Mucosa of descending colon (tissue), 3 donors: Measurements from ENCODE around the gene HNF1B. TPM values are rescaled to one million over a fixed set of nuclear protein-coding genes. Genes with fewer than 3 reads are reported as not detected.
A peak's percentile ranks its signal among the peaks of the same experiment; 100 is the strongest.
"Not testable (repeated sequence)": the region's sequence is repeated elsewhere in the genome, so short reads cannot be mapped to it uniquely, and the experiment has no call there.

Experiments
- ATAC-seq: fragments of 200-7000 bp; cut with Tn5 transposase; one replicate; pipeline ENCODE4 v1.9.1; 2020; ENCODE audit warnings: mild to moderate bottlenecking, moderate library complexity
- DNase-seq, 3 donors: peaks; one replicate each; pipeline ENCODE4 v3.0.0-alpha.2; 2020
- H3K36me3 ChIP-seq: fragments of 200-600 bp; one replicate; pipeline ENCODE4 v1.8.0; 2021; ENCODE audit warnings: low read depth, mild to moderate bottlenecking
- H3K4me1 ChIP-seq: fragments of 200-600 bp; one replicate; pipeline ENCODE4 v1.8.0; 2021; ENCODE audit warnings: low read depth, mild to moderate bottlenecking
- H3K4me3 ChIP-seq: fragments of 200-600 bp; one replicate; pipeline ENCODE4 v1.8.0; 2021; ENCODE audit warnings: mild to moderate bottlenecking
- H3K9me3 ChIP-seq: fragments of 200-600 bp; one replicate; pipeline ENCODE4 v1.8.0; 2021; ENCODE audit warnings: mild to moderate bottlenecking
- intact Hi-C, 2 donors: fragments of 100-400 bp; cut with DNase I in 1 of 2; cut with micrococcal nuclease in 1 of 2; formaldehyde crosslinking; loops; one replicate each; pipeline versions ENCODE4 v1.11.0 to v1.11.1; 2022; cut with DNase I, micrococcal nuclease
- total RNA-seq, 3 donors: library from RNA; stranded (reverse); fragmentation: NEBNext Ultra II Directional in 2 of 3; extraction: Animal tissue kit (Norgen Biotek cat#: 25700) in 2 of 3; gene quantifications; one replicate each; pipeline versions ENCODE4 v1.2.1 to v1.2.4, GENCODE V29; 2021 to 2023
- TF ChIP-seq, protein P1 (sequence below): fragments of 200-600 bp; IDR thresholded peaks from one replicate; pipeline ENCODE4 v1.8.0; 2022; ENCODE audit warnings: antibody characterized with exemption, mild to moderate bottlenecking
- donor health status: DM: no; HTN: no; CAD: no; lungs with moderate emphysema.
- donor health status: DM: no; HTN: no; CAD: no.
- donor health status: DM: no; HTN: yes; CAD: no.

HNF1B gene
- total RNA-seq, 3 donors from 2014 or later, result 21.1 to 54.6 (median 34.8) TPM

DNA sequence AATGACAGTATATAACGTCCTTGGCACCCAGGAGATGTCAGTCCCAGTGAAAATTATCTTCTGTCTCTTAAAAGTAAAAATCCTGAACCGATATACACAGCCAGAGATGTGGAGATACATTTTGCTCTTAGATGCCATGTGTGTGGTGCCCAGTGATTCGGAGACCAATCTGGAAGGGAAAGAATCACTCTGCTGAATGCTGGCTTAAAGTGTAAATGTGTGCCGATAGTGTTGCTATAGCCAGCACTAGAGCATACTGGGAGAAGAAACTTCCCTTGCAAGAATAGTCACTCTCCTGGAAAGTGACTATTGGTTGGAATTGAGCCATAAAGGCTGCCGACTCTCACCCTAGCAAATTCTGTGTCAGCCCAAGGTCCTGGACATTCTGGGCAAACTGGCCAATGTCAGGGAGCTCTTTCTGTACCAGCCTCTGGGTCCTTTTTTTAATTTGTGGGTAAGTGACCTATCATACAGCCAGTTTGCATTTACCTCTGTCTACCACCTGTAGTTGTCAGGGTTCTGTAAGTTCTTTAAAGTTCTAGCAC lies 44.2 kb upstream of the HNF1B start:
- intact Hi-C loops, result loop anchor here in 1 of 2 donors (10.0 kb wide), 1 partner anchor 134 kb away; no protein-coding TSS in a partner anchor
- peak; percentile 42 for ATAC-seq
- peak in 1 of 3 donors; percentile 44 for DNase-seq
- TF ChIP-seq, protein P1, sequence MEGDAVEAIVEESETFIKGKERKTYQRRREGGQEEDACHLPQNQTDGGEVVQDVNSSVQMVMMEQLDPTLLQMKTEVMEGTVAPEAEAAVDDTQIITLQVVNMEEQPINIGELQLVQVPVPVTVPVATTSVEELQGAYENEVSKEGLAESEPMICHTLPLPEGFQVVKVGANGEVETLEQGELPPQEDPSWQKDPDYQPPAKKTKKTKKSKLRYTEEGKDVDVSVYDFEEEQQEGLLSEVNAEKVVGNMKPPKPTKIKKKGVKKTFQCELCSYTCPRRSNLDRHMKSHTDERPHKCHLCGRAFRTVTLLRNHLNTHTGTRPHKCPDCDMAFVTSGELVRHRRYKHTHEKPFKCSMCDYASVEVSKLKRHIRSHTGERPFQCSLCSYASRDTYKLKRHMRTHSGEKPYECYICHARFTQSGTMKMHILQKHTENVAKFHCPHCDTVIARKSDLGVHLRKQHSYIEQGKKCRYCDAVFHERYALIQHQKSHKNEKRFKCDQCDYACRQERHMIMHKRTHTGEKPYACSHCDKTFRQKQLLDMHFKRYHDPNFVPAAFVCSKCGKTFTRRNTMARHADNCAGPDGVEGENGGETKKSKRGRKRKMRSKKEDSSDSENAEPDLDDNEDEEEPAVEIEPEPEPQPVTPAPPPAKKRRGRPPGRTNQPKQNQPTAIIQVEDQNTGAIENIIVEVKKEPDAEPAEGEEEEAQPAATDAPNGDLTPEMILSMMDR, result no peak
- no peaks in the 10 kb centered on the region for H3K36me3 ChIP-seq
- no peak overlapping the region for H3K4me3 ChIP-seq
- no peaks in the 10 kb centered on the region for H3K9me3 ChIP-seq
- peaks cover 16% of the 10 kb centered on the region for H3K4me1 ChIP-seq

DNA sequence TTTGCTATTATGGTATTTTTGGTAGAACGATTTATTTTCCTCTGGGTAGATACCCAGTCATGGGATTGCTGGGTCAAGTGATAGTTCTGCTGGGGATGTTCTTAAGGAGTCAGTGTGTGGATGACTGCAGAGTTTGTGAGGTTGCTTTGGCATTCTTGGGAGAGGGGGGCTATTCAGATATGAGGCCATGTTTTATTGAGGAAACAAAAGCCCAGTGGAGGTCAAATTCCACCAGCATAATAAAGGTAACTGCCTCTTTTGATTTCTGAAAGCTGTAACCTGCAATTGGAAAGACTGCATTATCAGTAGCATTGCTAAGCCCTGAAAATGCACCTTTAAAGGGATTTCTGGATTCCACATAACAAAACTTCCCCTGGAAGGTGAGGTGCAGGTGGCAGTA lies 43.7 kb upstream of the HNF1B start:
- TF ChIP-seq, protein P1, result no peak
- ATAC-seq (peak; percentile 81), DNase-seq (peak in 1 of 3 donors; percentile 61)
- Histone ChIP-seq H3K9me3 (no peaks in the 10 kb centered on the region), H3K4me1 (peaks cover 16% of the 10 kb centered on the region), H3K36me3 (no peaks in the 10 kb centered on the region), H3K4me3 (no peak overlapping the region)
- intact Hi-C loops, result loop anchor here in 1 of 2 donors (10.0 kb wide), 1 partner anchor 134 kb away; no protein-coding TSS in a partner anchor

DNA sequence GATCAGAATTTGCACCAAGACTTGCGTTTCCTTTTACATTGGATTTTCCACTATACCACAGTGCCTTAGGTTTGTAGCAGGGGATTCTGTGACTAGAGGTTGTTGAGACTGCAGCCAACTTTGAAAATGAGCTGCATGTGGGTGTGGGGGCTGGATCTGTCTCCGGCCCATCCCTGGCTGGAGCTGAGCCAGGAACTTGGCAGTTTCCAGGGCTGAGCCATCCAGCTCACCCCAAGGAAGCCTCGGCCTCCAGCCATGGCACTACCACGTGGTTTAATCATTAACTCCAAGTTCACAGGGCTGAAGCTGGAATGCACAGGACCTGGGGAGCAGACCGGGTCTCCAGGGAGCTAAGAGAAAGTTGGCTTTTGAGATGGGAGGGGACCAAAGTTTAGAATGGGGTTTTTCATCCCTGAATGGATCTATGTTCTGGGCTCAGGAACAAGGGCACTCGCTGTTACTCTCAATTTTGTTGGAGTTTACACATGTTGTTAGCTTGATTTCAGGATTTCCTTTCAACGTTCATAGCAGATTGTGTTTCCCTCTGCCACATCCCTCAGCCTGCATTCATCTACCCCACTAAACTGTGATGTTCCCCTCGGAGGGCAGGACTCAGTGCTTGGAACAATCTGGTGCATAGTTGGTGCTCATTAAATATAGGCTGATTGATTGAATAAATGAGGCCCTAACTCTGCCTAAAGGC lies 42.3 kb upstream of the HNF1B start:
- peak; percentile 88 to 92 (median 90) for DNase-seq
- no peak overlapping the region for H3K4me3 ChIP-seq
- TF ChIP-seq, protein P1, result no peak
- H3K4me1 ChIP-seq, result peaks cover 16% of the 10 kb centered on the region
- no peaks in the 10 kb centered on the region for H3K36me3 ChIP-seq
- intact Hi-C loops, result loop anchor here in 1 of 2 donors (10.0 kb wide), 1 partner anchor 132 kb away; no protein-coding TSS in a partner anchor
- H3K9me3 ChIP-seq, result no peaks in the 10 kb centered on the region
- peak; percentile 87 for ATAC-seq

DNA sequence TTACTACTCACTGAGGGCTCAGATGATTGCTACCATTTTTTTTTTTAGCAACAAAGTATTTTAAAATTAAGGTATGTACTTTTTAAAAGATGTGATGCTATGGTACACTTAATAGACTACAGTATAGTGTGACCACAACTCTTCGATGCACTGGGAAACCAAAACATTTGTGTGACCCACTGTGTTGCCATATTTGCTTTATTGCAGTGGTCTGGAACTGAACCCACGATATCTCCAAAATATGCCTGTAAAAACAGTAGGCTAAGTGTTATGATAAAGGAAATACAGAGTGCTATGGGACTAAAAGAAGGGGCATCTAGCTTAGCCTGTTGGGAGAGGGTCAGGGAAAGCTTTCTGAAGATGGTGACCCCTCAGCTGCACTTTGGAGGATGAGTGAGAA lies 41.6 kb upstream of the HNF1B start:
- intact Hi-C loops, result loop anchor here in 1 of 2 donors (10.0 kb wide), 1 partner anchor 132 kb away; no protein-coding TSS in a partner anchor
- TF ChIP-seq, protein P1, result no peak

DNA sequence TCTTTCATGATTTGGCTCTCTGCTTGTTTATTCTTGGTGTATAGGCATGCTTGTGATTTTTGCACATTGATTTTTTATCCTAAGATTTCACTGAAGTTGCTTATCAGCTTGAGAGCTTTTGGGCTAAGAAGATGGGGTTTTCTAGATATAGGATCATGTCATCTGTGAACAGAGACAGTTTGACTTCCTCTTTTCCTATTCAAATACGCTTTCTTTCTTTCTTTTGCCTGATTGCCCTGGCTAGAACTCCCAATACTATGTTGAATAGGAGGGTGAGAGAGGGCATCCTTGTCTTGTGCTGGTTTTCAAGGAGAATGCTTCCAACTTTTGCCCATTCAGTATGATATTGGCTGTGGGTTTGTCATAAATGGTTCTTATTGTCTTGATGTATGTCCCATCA lies 37.6 kb upstream of the HNF1B start:
- not testable (repeated sequence) for H3K4me1 ChIP-seq, ATAC-seq, DNase-seq, H3K9me3 ChIP-seq, H3K4me3 ChIP-seq, H3K36me3 ChIP-seq
- intact Hi-C loops, result loop anchor here in 1 of 2 donors (10.0 kb wide), 1 partner anchor 128 kb away; no protein-coding TSS in a partner anchor

More for the DNA sequence above, 41.6 kb upstream of the HNF1B start:
- ATAC-seq, result no peak
- Histone ChIP-seq H3K4me3 (no peak overlapping the region), H3K9me3 (no peaks in the 10 kb centered on the region), H3K4me1 (peaks cover 16% of the 10 kb centered on the region), H3K36me3 (no peaks in the 10 kb centered on the region)
- no peak for DNase-seq

DNA sequence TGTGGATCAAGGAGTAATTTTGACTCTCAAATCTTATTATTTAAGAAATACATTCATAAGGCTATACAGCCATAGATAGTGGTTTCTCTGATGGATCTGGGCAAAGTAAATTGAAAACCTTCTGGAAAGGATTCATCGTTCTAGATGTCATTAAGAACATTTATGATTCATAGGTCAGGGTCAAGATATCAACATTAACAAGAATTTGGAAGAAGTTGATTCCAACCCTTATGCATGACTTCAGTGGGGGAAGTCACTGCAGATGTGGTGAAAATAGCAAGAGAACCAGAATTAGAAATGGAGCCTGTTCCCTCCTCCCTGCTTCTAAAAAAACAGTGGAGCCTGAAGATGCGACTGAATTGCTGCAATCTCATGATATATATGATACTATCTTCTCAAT lies 36.6 kb upstream of the HNF1B start:
- no peaks in the 10 kb centered on the region for H3K9me3 ChIP-seq
- intact Hi-C loops, result loop anchor here in 1 of 2 donors (10.0 kb wide), 1 partner anchor 127 kb away; no protein-coding TSS in a partner anchor
- H3K4me3 ChIP-seq, result no peak overlapping the region
- TF ChIP-seq, protein P1, result no peak
- ATAC-seq, result no peak
- H3K36me3 ChIP-seq, result no peaks in the 10 kb centered on the region
- DNase-seq, result no peak
- no peaks in the 10 kb centered on the region for H3K4me1 ChIP-seq
